Measurements from ENCODE around the gene MAML2.
A peak's percentile ranks its signal among the peaks of the same experiment; 100 is the strongest.

The MAML2 gene

DNA sequence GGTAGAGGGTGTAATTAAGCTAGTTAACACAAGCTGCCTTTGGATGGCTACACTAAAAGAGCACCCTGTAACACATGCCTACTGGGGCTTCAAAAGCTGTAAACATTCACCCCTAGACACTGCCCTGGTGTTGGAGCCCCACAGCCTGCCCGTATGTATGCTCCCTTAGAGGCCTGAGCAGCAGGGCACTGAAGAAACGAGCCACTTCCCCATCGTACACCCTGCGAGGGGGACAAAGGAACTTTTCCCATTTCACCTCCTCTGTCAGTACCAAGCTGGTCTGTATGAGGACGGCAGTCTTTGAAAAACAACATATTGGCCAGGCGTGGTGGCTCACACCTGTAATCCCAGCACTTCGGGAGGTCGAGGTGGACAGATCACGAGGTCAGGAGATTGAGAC lies 77.0 kb downstream of the MAML2 start:
- DNase-seq (ENCODE audit: low spot score) = no peak
- ChIA-PET POLR2A (ENCODE audit: low non-redundant PET) (no interaction called here), CTCF (interaction anchor here (0.6 kb wide), 1 partner anchor 39 kb away, joined by 3 read pairs; no protein-coding TSS in a partner anchor)
- no peak overlapping the region for H3K27ac ChIP-seq
- no peak for TF ChIP-seq CTCF (conservative IDR thresholded peaks at IDR 0.05; ENCODE audit: low read depth)

DNA sequence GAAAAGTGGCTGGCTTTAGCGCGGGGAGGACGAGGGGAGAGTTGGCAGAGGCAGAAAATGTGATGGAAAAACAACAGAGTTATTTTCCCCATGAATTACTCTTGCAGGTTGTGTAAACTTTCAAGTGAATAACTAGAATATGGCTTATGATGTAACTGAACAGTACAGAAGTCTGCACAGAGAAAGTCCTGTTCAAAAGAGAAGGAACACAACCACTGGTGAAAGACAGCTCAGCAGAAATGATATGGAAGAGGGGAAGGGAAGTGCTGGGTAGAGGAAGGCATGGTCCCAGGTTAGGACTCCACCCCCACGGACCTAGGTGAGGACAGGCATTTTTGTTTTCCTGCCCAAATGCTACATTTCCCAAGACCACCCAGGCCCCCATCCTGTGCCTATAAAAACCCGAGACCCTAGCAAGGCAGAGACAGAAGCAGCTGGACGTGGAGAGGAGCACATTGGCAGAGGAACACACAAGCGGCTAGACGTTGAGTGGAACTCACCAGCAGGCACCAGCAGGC lies 77.7 kb downstream of the MAML2 start:
- CTCF ChIA-PET = no interaction called here
- POLR2A ChIA-PET (ENCODE audit: low non-redundant PET) = no interaction called here
- no peak for DNase-seq (ENCODE audit: low spot score)

DNA sequence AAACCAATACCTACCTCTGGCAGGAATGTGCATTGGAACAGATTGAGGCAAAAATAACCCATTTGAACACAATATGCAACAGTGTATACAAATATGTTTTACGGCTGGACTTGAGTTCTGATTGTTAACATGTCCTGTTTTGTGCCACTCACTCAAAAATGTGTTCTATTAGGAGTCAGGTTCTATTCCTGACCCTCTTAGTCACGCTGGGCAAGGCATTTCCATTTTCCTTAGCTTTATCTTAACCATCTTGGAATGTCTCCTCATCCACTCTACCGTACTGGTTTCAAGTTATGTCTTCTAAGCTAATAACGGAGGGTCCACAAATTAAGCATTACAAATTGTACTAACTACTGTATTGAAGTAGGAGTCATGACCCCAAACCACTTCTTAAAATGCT lies 78.6 kb downstream of the MAML2 start:
- TF ChIP-seq CTCF (conservative IDR thresholded peaks at IDR 0.05; ENCODE audit: low read depth) = no peak
- ChIA-PET POLR2A (ENCODE audit: low non-redundant PET) (no interaction called here), CTCF (no interaction called here)
- no peak overlapping the region for H3K27ac ChIP-seq
- DNase-seq (ENCODE audit: low spot score) = no peak

More for the DNA sequence above, 77.7 kb downstream of the MAML2 start:
- no peak overlapping the region for H3K27ac ChIP-seq
- no peak for TF ChIP-seq CTCF (conservative IDR thresholded peaks at IDR 0.05; ENCODE audit: low read depth)

DNA sequence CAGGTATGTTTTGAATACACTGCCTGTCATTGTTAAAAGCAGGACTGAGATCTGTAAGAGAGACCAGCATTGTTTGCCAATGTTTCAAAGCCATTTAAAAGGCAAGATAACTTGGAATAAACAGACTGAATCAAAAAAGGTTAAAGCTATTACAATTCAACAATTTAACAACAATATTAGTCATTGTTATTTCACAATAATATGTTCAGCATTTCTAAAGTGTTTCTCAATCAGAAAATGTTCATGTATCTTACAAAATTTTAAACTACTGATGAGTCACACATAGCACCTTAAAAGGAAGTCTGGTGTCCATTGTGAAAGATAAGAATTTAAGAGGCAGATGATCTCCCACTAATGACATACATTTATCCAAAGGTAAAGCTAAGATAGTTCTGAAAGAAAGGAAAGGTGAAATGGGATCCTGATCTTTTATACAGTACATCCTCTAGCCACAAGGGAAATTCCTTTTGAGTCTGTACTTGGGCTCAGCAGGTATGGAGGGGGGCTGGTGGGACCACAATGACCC lies 79.7 kb downstream of the MAML2 start:
- no peak for TF ChIP-seq CTCF (conservative IDR thresholded peaks at IDR 0.05; ENCODE audit: low read depth)
- DNase-seq (ENCODE audit: low spot score) = peak; percentile 81
- CTCF ChIA-PET = no interaction called here
- POLR2A ChIA-PET (ENCODE audit: low non-redundant PET) = no interaction called here
- no peak overlapping the region for H3K27ac ChIP-seq

DNA sequence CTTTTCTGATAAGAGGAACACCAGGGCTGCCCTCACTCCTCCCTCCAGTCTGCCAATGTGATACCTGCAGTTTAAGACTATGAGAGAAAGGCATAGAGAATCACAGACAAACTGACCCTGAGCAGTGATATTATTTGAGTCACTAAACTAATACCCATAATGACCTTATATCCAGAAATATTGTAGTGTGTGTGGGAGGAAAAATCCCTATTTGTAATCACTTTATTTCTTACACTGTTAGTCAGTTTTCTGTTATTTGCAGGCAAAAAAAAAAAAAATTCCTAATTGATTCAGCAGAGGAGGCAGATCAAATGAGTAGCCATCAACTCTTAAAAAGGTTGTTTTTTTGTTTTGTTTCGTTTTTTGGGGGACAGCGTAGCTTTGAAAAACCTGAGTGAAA lies 82.5 kb downstream of the MAML2 start:
- POLR2A ChIA-PET (ENCODE audit: low non-redundant PET) = no interaction called here
- no peak for TF ChIP-seq CTCF (conservative IDR thresholded peaks at IDR 0.05; ENCODE audit: low read depth)
- H3K27ac ChIP-seq = no peak overlapping the region
- DNase-seq (ENCODE audit: low spot score) = no peak
- CTCF ChIA-PET = no interaction called here

DNA sequence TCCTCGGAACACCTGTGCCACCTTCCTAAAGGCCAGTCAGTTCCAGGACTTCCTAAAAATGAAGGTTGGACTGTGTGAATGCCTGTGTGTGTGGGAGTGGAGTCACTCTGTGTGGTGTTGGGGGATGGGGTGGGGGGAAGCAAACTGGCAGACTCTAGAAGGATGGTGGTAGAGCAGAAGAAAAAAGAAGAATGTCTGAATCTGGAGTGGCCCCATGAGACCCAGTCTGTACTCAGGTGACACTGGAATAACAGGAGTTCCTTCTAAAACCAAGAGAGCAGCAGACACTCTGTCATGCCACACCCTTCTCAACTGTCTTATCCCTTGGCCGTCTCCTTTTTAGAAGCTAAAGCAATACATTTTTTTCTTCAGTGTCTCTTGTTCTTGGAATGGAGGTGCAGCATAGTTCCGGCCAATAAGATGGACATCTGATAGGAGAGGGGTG lies 82.9 kb downstream of the MAML2 start:
- no peak for TF ChIP-seq CTCF (conservative IDR thresholded peaks at IDR 0.05; ENCODE audit: low read depth)

More for the DNA sequence above, 82.9 kb downstream of the MAML2 start:
- no peak overlapping the region for H3K27ac ChIP-seq
- ChIA-PET CTCF (no interaction called here), POLR2A (ENCODE audit: low non-redundant PET) (no interaction called here)
- DNase-seq (ENCODE audit: low spot score) = no peak
